Subcutaneous abdominal adipose tissue (tissue), 5 donors: ENCODE data around the gene CHKB.

Experiments used
- H3K27ac ChIP-seq: one replicate; pipeline ENCODE4 v1.7.0; 2013; ENCODE audit warnings: low read depth, mild to moderate bottlenecking, inconsistent platforms, low read length, moderate library complexity
- H3K27me3 ChIP-seq, 5 donors: one replicate each; pipeline ENCODE4 v1.7.0; 2013; ENCODE audit warnings: low read length in 5 of 5, inconsistent platforms in 1 of 5; ENCODE audit not compliant: control insufficient read depth in 5 of 5, insufficient read depth in 4 of 5
- H3K36me3 ChIP-seq, 5 donors: one replicate each; pipeline ENCODE4 v1.7.0; 2013; ENCODE audit warnings: low read length in 5 of 5; ENCODE audit not compliant: control insufficient read depth in 5 of 5, insufficient read depth in 5 of 5
- H3K4me1 ChIP-seq, 5 donors: one replicate each; pipeline ENCODE4 v1.7.0; 2013; ENCODE audit warnings: low read length in 5 of 5, mild to moderate bottlenecking in 3 of 5, moderate library complexity in 1 of 5; ENCODE audit not compliant: control insufficient read depth in 5 of 5, insufficient read depth in 5 of 5
- H3K4me3 ChIP-seq, 5 donors: one replicate each; pipeline ENCODE4 v1.7.0; 2013; ENCODE audit warnings: low read length in 5 of 5, low read depth in 1 of 5
- H3K9ac ChIP-seq, 5 donors: one replicate each; pipeline ENCODE4 v1.7.0; 2013; ENCODE audit warnings: low read length in 5 of 5, mild to moderate bottlenecking in 4 of 5, moderate library complexity in 3 of 5
- H3K9me3 ChIP-seq, 5 donors: one replicate each; pipeline ENCODE4 v1.7.0; 2013; ENCODE audit warnings: low read length in 5 of 5; ENCODE audit not compliant: control insufficient read depth in 5 of 5
- donor health status: healthy.
- donor health status: healthy.
- donor health status: healthy.
- donor health status: healthy.
- donor health status: healthy.

The CHKB gene

GRCh38 chr22:50568626-50569025 lies 14.0 kb downstream of the CHKB start:
- Histone ChIP-seq H3K9ac (no peak overlapping the region), H3K36me3 (peaks cover 0 to 47% (median 18%) of the 10 kb centered on the region in 5 donors), H3K4me3 (no peak overlapping the region), H3K4me1 (peaks cover 6 to 50% (median 44%) of the 10 kb centered on the region in 5 donors), H3K27me3 (no peaks in the 10 kb centered on the region), H3K9me3 (no peaks in the 10 kb centered on the region), H3K27ac (no peak overlapping the region)

GRCh38 chr22:50567721-50568252 lies 14.9 kb downstream of the CHKB start:
- Histone ChIP-seq H3K27me3 (no peaks in the 10 kb centered on the region), H3K9ac (no peak overlapping the region), H3K9me3 (no peaks in the 10 kb centered on the region), H3K4me1 (peaks cover 7 to 58% (median 50%) of the 10 kb centered on the region in 5 donors), H3K4me3 (no peak overlapping the region), H3K36me3 (peaks cover 0 to 39% (median 18%) of the 10 kb centered on the region in 5 donors), H3K27ac (no peak overlapping the region)

DNA sequence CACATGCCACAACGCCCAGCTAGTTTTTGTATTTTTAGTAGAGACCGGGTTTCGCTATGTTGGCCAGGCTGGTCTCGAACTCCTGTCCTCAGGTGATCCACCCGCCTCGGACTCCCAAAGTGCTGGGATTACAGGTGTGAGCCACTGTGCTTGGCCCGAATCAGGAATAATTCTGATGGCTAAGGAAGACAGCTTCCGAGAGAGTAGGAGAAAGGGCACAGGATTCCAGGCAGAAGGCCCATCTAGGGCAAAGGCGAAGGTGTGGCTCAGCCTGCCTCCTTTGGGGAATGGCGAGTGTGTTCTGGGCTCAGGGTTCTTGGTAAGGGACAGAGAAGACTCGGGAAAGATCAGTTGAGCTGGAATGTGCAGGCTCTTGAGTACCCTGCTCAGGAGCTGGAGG lies 18.4 kb downstream of the CHKB start:
- Histone ChIP-seq H3K27me3 (no peaks in the 10 kb centered on the region), H3K36me3 (peaks cover 0 to 9% (median 8%) of the 10 kb centered on the region in 5 donors), H3K27ac (peak overlapping the region; percentile 94), H3K9ac (peak overlapping the region in 3 of 5 donors; percentile 88 to 98 (median 94)), H3K4me1 (peaks cover 7 to 36% (median 28%) of the 10 kb centered on the region in 5 donors), H3K4me3 (peak overlapping the region in 4 of 5 donors; percentile 2 to 98 (median 23)), H3K9me3 (no peaks in the 10 kb centered on the region)

DNA sequence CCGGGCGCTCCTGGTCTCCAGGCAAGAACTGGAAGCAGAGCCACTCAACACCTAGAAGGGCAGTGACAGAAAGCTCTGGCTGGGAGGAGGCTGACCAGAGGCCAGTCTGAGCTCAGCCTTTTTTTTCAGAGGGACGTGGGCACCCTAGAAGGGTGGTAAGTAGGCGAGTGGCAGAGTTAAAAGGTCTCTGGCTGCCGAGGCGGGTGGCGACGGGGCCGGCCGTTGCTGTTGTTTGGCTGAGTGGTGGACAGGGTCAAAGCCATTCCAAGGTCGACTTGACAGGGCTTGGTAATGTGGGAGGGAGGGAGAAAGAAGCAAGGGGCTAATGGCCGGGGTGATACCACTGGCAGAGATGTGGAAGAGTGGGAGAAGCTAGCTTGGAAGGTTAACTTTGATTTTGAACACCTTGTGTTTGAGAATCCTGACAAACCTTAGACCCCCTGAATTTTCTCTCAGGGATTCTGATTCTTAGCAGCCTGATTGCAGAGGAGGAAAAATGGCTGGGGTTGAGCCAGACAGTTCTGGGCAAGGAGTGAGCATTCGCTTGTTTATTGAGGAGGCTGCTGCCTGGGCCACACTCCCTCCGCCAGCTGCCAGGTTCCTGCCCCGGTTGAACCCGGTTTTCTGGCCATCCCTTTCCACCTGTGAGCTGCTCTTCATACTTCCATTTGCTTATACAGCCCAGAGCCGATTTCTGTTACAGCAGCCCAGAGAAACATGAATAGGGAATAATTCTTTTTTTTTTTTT lies 19.1 kb downstream of the CHKB start:
- H3K9ac ChIP-seq, result peak overlapping the region; percentile 87 to 98 (median 90)
- peak overlapping the region; percentile 94 for H3K27ac ChIP-seq
- H3K36me3 ChIP-seq, result peaks cover 0 to 4% (median 2%) of the 10 kb centered on the region in 5 donors
- H3K4me1 ChIP-seq, result peaks cover 7 to 29% (median 25%) of the 10 kb centered on the region in 5 donors
- H3K27me3 ChIP-seq, result no peaks in the 10 kb centered on the region
- peak overlapping the region; percentile 87 to 98 (median 94) for H3K4me3 ChIP-seq
- H3K9me3 ChIP-seq, result no peaks in the 10 kb centered on the region

DNA sequence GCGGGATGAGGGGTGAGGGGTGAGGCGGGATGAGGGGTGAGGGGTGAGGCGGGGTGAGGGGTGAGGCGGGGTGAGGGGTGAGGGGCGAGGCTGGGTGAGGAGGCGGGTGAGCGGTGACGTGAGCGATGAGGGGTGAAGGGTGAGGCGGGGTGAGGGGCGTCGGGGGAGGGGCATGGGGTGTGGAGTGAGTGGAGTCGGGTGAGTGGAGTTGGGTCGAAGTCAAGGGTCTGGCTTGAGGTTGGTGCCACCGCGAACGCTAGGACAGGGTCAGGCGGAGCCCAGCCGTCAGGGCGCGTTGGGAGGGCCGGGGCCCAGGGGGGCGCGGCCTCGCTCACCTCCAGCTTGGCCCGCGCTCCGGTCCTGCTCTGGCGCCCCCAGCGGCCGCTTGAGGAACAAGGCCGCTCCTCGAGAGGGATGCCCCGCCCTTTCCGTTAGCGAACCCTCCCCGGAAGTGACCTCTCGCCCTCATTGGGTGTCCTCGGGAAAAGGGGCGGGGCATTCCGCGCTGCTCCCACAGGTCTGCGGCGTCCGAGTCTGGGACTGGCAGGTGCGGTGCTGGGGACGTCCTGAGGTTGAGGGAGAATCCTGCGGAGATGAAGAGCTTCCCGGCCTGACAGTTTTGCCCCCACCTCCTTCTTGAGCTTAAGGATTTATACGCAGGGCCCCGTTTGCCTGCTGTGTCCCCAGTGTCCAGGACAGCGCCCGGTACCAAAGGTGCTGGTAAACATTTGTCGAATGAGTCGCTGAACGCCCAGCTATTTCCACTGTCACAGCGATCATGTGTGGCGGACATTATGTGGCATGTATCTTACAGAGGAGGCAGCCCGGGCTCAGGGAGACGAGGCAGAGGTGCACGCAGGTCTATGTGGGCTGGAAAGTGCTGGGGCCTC lies 19.9 kb downstream of the CHKB start, which contains the start of gene SYCE3:
SYCE3 (minus strand) TSS at position 397 of the 890 bp plus-strand sequence. CDS start 6,514 bp downstream, outside the sequence.
- no peaks in the 10 kb centered on the region for H3K27me3 ChIP-seq
- H3K9ac ChIP-seq, result peak within 1 kb of the TSS; percentile 87 to 98 (median 90)
- peaks cover 0 to 1% (median 0%) of the 10 kb centered on the region in 5 donors for H3K36me3 ChIP-seq
- peak within 1 kb of the TSS; percentile 87 to 98 (median 94) for H3K4me3 ChIP-seq
- H3K27ac ChIP-seq, result peak within 1 kb of the TSS; percentile 94
- H3K4me1 ChIP-seq, result peaks cover 7 to 28% (median 25%) of the 10 kb centered on the region in 5 donors
- H3K9me3 ChIP-seq, result no peaks in the 10 kb centered on the region

DNA sequence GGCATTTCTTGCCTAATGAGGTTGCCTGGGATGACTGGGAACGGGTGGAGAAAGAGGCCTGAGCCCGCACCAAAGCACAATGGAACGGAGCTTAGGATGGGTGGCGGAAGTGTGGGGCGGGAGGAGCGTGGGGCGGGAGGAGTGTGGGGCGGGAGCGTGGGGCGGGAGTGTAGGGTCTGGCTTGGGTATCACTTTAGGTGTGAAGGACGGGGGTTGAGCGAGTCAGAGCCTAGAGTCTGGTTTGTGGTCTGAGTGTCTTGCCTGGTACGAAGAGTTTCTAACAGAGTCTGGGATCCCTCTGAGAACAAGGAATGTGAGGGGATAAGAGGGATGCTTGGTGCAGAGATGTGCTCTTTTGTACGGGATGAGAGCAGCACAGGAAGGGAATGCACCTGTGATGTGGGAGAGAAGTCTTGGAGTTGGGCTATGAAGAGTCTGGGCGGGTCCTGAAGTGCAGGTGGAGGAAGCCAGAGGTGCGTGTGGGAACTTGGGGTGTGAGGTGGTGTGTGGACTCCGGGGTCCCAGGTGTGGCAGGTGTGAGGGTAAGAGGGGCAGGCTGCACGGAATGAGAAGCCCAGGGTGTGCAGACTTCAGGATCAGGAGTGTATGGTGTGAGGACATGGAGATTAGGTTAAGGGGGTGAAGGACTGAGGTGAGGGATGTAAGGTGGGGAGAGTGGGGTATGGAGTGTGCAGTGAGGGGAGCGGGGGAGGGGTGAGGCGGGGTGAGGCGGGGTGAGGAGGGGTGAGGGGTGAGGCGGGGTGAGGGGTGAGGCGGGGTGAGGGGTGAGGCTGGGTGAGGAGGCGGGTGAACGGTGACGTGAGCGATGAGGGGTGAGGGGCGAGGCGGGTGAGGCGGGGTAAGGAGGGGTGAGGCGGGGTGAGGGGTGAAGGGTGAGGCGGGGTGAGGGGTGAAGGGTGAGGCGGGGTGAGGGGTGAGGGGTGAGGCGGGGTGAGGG lies 21.0 kb downstream of the CHKB start:
- H3K27ac ChIP-seq, result no peak overlapping the region
- no peaks in the 10 kb centered on the region for H3K27me3 ChIP-seq
- no peak overlapping the region for H3K4me3 ChIP-seq
- peaks cover 7 to 28% (median 25%) of the 10 kb centered on the region in 5 donors for H3K4me1 ChIP-seq
- H3K9ac ChIP-seq, result no peak overlapping the region
- no peaks in the 10 kb centered on the region for H3K9me3 ChIP-seq
- no peaks in the 10 kb centered on the region for H3K36me3 ChIP-seq

DNA sequence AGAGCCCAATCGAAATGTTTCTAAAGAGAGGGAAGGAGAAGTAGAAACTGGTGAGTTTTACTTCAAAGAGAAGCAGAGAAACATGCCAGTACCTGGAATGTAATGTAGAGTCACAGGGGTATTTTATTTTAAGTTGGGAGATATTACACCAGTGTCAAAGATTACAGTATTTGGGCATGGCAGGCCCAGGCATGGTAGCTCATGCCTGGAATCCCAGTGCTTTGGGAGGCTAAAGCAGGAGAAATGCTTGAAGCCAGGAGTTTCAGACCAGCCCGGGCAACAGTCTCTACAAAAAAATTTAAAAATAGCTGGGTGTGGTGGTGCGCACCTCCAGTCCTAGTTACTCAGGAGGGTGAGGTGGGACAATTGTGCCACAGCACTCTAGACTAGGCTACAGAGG lies 22.6 kb downstream of the CHKB start:
- Histone ChIP-seq H3K9me3 (no peaks in the 10 kb centered on the region), H3K4me1 (peaks cover 7 to 22% (median 20%) of the 10 kb centered on the region in 5 donors), H3K27me3 (no peaks in the 10 kb centered on the region), H3K4me3 (no peak overlapping the region), H3K9ac (no peak overlapping the region), H3K27ac (no peak overlapping the region), H3K36me3 (no peaks in the 10 kb centered on the region)

GRCh38 chr22:50556703-50557102 lies 25.9 kb downstream of the CHKB start:
- Histone ChIP-seq H3K9me3 (no peaks in the 10 kb centered on the region), H3K4me1 (no peaks in the 10 kb centered on the region), H3K36me3 (no peaks in the 10 kb centered on the region), H3K4me3 (no peak overlapping the region), H3K27ac (no peak overlapping the region), H3K27me3 (no peaks in the 10 kb centered on the region), H3K9ac (no peak overlapping the region)

- no peaks in the 10 kb centered on the region for H3K36me3 ChIP-seq
- no peak overlapping the region for H3K9ac ChIP-seq
- no peak overlapping the region for H3K27ac ChIP-seq
- no peaks in the 10 kb centered on the region for H3K9me3 ChIP-seq
- no peak overlapping the region for H3K4me3 ChIP-seq
- peaks cover 3 to 8% (median 7%) of the 10 kb centered on the region in 5 donors for H3K27me3 ChIP-seq
- peaks cover 0 to 11% (median 8%) of the 10 kb centered on the region in 5 donors for H3K4me1 ChIP-seq
Measured at GRCh38 chr22:50553310-50553709, 29.3 kb downstream of the CHKB start.
